ENCODE results near the gene KLRG1. TPM values are rescaled to one million over a fixed set of nuclear protein-coding genes. Genes with fewer than 3 reads are reported as not detected.
A peak's percentile ranks its signal among the peaks of the same experiment; 100 is the strongest.

Gene KLRG1
- total RNA-seq, 1 experiment from 2014 or later, result 2.1 TPM

DNA sequence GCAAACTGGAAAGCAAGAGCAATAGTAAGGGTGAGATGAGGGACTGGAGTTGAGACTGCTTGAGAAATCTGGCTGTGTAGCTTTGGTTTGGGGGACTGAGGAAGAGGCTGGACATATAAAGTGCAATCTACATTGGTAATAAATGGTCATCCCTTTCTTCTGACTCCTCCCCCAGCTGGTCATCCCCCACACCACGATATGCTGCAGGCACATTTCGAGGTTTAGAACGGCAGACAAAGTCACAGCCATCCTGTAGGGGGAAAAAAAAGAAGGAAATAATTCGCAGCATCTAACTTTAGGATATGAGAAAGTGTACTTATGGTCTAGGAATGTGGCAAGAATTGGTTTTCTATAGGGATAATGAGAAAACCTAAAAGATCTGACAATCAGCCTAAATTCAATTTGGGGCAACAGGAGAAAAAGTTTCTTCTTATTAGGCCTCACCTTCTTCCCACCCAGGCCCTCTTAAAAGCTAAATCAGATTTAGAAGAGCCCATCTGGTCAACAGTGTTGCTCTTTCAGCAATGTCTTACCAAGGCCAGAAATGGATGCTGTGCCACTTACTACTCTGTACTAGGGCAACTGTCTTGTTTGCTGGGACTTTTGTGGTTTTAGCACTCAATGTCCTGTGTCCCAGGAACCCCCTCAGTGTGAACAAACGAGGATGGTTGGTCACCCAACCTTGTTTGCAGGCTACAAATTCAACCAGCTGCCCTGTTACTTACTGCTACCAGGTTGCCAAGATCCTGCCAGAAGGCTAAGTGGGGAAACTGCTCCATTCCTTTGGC lies 47.5 kb upstream of the KLRG1 start:
- H3K14ac ChIP-seq (ENCODE audit: insufficient read depth, low read length), result no peak overlapping the region
- no peak overlapping the region for H2BK12ac ChIP-seq (ENCODE audit: insufficient read length, low read depth, low read length)
- Mint-ChIP-seq H3K4me1 (peaks cover 7 to 13% of the 10 kb centered on the region in 2 experiments; a peak in 3 of 4 replicates), H3K4me3 (no peak overlapping the region), H3K27ac (peak overlapping the region in 2 of 3 experiments; percentile 49 to 53; a peak in 3 of 7 replicates), H3K9me3 (no peaks in the 10 kb centered on the region), H3K36me3 (ENCODE audit: insufficient read depth in 1 of 3, low read depth in 3 of 3) (peaks cover 25 to 82% (median 70%) of the 10 kb centered on the region in 3 experiments; a peak in 6 of 7 replicates), H3K27me3 (ENCODE audit: low read depth) (peaks cover 1% of the 10 kb centered on the region)
- H3K23ac ChIP-seq (ENCODE audit: insufficient read length, low read depth, low read length), result no peak overlapping the region
- no peak overlapping the region for H3K18ac ChIP-seq (ENCODE audit: insufficient read length, low read depth, low read length)
- H2BK120ac ChIP-seq (ENCODE audit: low read depth, low read length, poor library complexity, severe bottlenecking), result no peak overlapping the region
- H2AFZ ChIP-seq (ENCODE audit: low read length), result no peak overlapping the region
- no CpG with 5 or more reads among the region's 5 CpGs for WGBS (ENCODE audit: extremely low coverage, insufficient read length, low lambda C conversion rate)
- H3K4ac ChIP-seq (ENCODE audit: low read depth, low read length), result no peak overlapping the region
- no peak overlapping the region for H2BK15ac ChIP-seq (ENCODE audit: low read depth, low read length)
- H3K9me3 ChIP-seq (ENCODE audit: control insufficient read depth, low read depth, low read length), result no peaks in the 10 kb centered on the region
- H3K27me3 ChIP-seq (ENCODE audit: insufficient read depth, low read length), result no peaks in the 10 kb centered on the region
- H3K79me1 ChIP-seq (ENCODE audit: insufficient read depth, low read depth, low read length, poor library complexity, severe bottlenecking), result no peaks in the 10 kb centered on the region
- no peak overlapping the region for H3K27ac ChIP-seq (ENCODE audit: insufficient read length, low read depth, low read length)
- H2AK5ac ChIP-seq (ENCODE audit: insufficient read length, low read length), result no peak overlapping the region
- H3K23me2 ChIP-seq (ENCODE audit: insufficient read length, low read depth, low read length, poor library complexity, severe bottlenecking), result no peaks in the 10 kb centered on the region
- no peak overlapping the region for H3K4me2 ChIP-seq (ENCODE audit: insufficient read depth, insufficient read length, low read length)
- no peak overlapping the region for H4K8ac ChIP-seq (replicated peaks; ENCODE audit: insufficient read length, low read depth, low read length)
- no peaks in the 10 kb centered on the region for H3K4me1 ChIP-seq (ENCODE audit: insufficient read depth, low read length)
- H3K56ac ChIP-seq (ENCODE audit: insufficient read length, low read depth, low read length), result no peak overlapping the region
- no peak overlapping the region for H2BK5ac ChIP-seq (ENCODE audit: insufficient read length, low read length)
- H3K9ac ChIP-seq (ENCODE audit: extremely low read depth, insufficient read length, low read length), result no peak overlapping the region
- DNase-seq, result no peak
- H3T11ph ChIP-seq (ENCODE audit: low read length), result no peak overlapping the region
- TF ChIP-seq, protein P1, sequence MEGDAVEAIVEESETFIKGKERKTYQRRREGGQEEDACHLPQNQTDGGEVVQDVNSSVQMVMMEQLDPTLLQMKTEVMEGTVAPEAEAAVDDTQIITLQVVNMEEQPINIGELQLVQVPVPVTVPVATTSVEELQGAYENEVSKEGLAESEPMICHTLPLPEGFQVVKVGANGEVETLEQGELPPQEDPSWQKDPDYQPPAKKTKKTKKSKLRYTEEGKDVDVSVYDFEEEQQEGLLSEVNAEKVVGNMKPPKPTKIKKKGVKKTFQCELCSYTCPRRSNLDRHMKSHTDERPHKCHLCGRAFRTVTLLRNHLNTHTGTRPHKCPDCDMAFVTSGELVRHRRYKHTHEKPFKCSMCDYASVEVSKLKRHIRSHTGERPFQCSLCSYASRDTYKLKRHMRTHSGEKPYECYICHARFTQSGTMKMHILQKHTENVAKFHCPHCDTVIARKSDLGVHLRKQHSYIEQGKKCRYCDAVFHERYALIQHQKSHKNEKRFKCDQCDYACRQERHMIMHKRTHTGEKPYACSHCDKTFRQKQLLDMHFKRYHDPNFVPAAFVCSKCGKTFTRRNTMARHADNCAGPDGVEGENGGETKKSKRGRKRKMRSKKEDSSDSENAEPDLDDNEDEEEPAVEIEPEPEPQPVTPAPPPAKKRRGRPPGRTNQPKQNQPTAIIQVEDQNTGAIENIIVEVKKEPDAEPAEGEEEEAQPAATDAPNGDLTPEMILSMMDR (conservative IDR thresholded peaks at IDR 0.05), result no peak
- H2BK20ac ChIP-seq (ENCODE audit: low read depth, low read length, poor library complexity, severe bottlenecking), result no peak overlapping the region
- H4K91ac ChIP-seq (ENCODE audit: insufficient read length, low read depth, low read length), result no peak overlapping the region
- no peaks in the 10 kb centered on the region; the same call in 1 of the 2 replicates for H3K79me2 ChIP-seq (ENCODE audit: insufficient read depth, low read length)
- H4K5ac ChIP-seq (ENCODE audit: insufficient read length, low read depth, low read length), result no peak overlapping the region
- H4K20me1 ChIP-seq (ENCODE audit: control insufficient read depth, insufficient read depth, insufficient read length), result no peaks in the 10 kb centered on the region
